GM18858 (cell line): ENCODE results near the gene CCDC9.

Experiments
- ATAC-seq: cut with Tn5 transposase; IDR thresholded peaks from one replicate; pipeline ENCODE4 v1.9.1; 2021; ENCODE audit not compliant: unreplicated experiment

Gene CCDC9

DNA sequence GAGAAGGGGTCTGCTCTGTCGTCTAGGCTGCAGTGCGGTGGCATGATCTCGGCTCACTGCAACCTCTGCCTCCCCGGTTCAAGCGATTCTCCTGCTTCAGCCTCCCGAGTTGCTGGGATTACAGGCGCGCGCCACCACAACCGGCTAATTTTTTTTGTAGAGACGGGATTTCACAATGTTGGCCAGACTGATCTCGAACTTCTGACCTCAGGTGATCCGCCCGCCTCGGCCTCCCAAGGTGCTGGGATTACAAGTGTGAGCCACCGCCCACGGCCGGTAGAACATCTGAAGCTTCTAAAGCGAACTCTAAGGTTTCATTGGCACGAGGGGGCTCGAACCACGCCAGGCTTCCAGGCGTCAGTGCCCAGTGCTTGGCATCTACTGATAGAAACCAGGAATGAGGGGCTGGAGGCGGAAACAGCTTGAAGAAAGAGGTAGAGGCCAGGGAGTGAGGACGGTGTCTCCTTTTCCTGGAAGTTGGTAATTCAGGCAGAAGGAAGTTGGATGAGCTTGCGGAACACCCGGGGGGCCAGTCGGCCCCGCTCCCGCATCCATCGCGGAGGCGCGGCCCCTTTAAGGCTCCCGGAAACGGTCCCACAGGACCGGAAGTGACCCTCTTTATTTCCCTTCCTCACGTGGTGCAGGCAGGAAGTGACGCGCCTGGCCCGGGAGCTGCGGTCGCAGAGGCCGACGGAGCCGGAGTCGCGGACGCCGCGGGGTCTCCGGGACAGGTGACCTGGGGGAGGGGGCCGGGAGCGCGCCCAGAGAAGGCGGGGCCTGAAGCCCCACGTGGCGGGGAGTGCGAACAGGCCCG is at the start of gene CCDC9:
Gene CCDC9 (plus strand): TSS at position 647 of the 814 bp plus-strand sequence. CDS start 1,876 bp downstream, outside the sequence.
- ATAC-seq: peak; percentile 31

- no peak for ATAC-seq
These were observed 46.8 kb upstream of the CCDC9 start for GRCh38 chr19:47209319-47210179.

- ATAC-seq: no peak
These were observed 46.2 kb upstream of the CCDC9 start for GRCh38 chr19:47210180-47210490.

- no peak for ATAC-seq
These were observed 45.5 kb upstream of the CCDC9 start for GRCh38 chr19:47210689-47211316.

- no peak for ATAC-seq
These were observed 40.7 kb upstream of the CCDC9 start for GRCh38 chr19:47215581-47215980.

DNA sequence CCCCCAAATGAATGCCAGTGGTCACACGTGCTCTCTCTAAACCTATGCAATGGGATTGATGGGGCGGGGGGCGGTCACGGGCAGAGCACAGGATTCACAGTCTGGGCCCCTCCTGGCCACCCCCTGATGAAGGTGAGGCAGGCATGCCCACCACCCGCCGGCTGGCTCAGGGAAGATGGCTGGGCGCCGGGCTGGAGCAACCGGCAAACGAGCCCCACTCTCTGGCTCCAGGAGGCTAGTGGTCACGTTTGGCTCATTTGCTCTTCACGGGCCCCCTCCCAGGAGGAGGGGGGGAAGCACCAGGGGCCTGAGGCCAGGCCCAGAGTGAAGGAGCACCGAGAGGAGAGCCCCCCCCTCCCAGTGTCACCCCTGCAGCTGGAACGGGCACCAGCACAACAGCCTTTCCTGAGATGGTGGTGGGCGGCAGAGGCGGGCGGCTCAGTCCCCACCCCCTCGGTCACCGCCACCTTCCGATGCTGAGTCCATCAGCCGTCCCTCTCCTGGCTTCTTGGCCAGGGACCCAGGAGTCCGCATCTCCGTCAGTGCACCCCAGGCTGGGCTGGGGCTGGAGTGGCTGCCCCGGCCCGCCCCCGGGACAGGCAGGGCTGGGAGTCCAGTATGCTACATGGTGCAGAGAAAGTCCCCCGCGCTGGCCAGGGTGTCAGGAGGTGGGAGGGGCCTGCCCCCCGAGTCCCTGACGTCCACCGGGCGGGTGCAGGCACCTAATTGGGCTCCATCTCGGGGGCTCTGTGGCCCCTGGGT is 35.1 kb upstream of the CCDC9 start:
- ATAC-seq: no peak

GRCh38 chr19:47221890-47222289 is 34.4 kb upstream of the CCDC9 start:
- no peak for ATAC-seq

DNA sequence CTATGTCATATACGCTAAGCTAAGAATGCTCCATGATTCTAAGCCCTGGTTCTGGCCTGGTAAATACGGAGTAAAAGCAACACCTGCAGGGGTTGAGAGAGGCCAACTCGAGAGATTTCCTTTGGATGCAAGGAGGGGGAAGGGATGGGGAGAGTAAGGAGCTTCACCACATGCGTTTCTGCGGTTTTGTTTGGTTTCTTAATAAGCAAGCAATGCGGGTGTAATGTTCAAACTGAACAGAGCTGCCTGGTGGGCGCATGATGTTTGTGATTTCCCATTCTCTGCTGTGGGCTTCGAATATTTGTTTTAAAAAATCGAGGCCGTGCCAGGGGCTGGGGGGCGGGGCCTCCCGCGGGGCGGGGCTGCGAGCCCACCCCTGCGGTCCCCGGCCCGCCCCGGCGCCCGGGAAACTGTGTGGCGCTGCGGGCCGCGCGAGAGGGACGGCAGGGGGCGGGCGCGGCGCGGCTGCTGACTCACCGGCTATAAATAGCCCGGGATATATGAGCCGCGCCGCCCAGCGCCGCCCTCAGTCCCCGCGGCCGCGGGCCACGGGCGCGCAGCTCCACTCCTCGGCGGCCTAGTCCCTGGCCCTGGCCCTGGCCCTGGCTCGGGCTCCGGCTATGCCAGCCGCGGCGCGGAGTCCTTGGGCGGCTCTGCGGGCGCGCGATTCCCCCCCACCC is 30.4 kb upstream of the CCDC9 start:
- ATAC-seq: peak; percentile 30

GRCh38 chr19:47226426-47227351 is 29.6 kb upstream of the CCDC9 start:
- peak; percentile 3 for ATAC-seq

GRCh38 chr19:47227352-47228167 is 28.8 kb upstream of the CCDC9 start:
- no peak for ATAC-seq

GRCh38 chr19:47228168-47228936 is 28.0 kb upstream of the CCDC9 start:
- ATAC-seq: no peak

- no peak for ATAC-seq
These were observed 27.2 kb upstream of the CCDC9 start for GRCh38 chr19:47228937-47229675.

DNA sequence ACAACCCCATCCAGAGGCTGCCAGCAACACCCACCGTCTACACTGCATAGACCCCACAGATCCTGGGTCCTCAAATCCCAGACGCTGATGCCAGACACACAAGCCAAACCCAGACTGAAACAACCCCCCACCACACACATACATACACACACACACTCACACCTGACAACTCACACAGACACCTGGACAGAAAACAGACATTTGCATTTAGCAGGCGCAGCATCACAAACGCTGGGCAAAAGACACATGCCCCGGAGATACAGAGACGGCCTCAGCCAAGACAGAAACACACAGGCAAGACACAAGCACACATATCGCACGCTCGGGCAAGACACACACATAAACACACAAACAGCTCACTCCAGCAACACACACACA is 26.7 kb upstream of the CCDC9 start:
- ATAC-seq: no peak

- no peak for ATAC-seq
These were observed 26.0 kb upstream of the CCDC9 start for GRCh38 chr19:47230054-47230920.

- no peak for ATAC-seq
These were observed 25.5 kb upstream of the CCDC9 start, which contains the start of gene BBC3 for GRCh38 chr19:47230921-47231214. BBC3 (minus strand) TSS chr19:47231199; CDS start chr19:47228431, 2,768 bp downstream.
